Keratinocyte (primary cell): ENCODE measurements around the gene HTRA1. TPM values are rescaled to one million over a fixed set of nuclear protein-coding genes. Genes with fewer than 3 reads are reported as not detected.

ENCODE experiments used
- DNase-seq: peaks from one replicate; pipeline ENCODE4 v3.0.0-alpha.2; 2011; ENCODE audit warnings: low read depth, missing footprints, low spot score
- FAIRE-seq: peaks from 2 replicates; lab custom pipeline; 2011; peaks lifted over from hg19 to GRCh38; lab: Jason Lieb, UNC
- H2AFZ ChIP-seq: 2 replicates; pipeline ENCODE4 v1.6.0; 2012; ENCODE audit warnings: low read length, control low read depth, inconsistent platforms; ENCODE audit not compliant: control insufficient read depth
- H3K27ac ChIP-seq: 2 replicates; pipeline ENCODE4 v1.5.1; 2011; ENCODE audit warnings: low read length; ENCODE audit not compliant: control insufficient read depth, insufficient read depth
- H3K27me3 ChIP-seq: 3 replicates; pipeline ENCODE4 v1.6.0; 2011; ENCODE audit warnings: low read length; ENCODE audit not compliant: control insufficient read depth, insufficient read depth; ENCODE audit errors: extremely low read depth
- H3K36me3 ChIP-seq, 2 experiments: 2 replicates in 1 of 2; 3 replicates in 1 of 2; pipeline ENCODE4 v1.5.1; 2011; ENCODE audit warnings: low read length in 2 of 2, mild to moderate bottlenecking in 1 of 2; ENCODE audit not compliant: control insufficient read depth in 2 of 2, insufficient read depth in 2 of 2; ENCODE audit errors: extremely low read depth in 1 of 2
- H3K4me1 ChIP-seq: 3 replicates; pipeline ENCODE4 v1.5.1; 2011; ENCODE audit warnings: low read length; ENCODE audit not compliant: control insufficient read depth, insufficient read depth; ENCODE audit errors: extremely low read depth
- H3K4me2 ChIP-seq: 3 replicates; pipeline ENCODE4 v1.6.0; 2011; ENCODE audit warnings: low read depth, low read length; ENCODE audit not compliant: control insufficient read depth, insufficient read depth; ENCODE audit errors: extremely low read depth
- H3K4me3 ChIP-seq, 3 experiments: fragments of 200-600 bp in 1 of 3; sonication (generic) in 1 of 3; 2 replicates in 2 of 3; 3 replicates in 1 of 3; pipeline ENCODE4 v1.5.1; 2011 to 2016; ENCODE audit warnings: low read length in 3 of 3, mild to moderate bottlenecking in 3 of 3, control low read depth in 2 of 3, inconsistent platforms in 1 of 3, low read depth in 1 of 3, mixed read lengths in 1 of 3, mixed run types in 1 of 3, moderate library complexity in 1 of 3; ENCODE audit not compliant: control insufficient read depth in 2 of 3, insufficient read depth in 2 of 3; ENCODE audit errors: extremely low read depth in 1 of 3
- H3K79me2 ChIP-seq: 2 replicates; pipeline ENCODE4 v1.6.0; 2012; ENCODE audit warnings: low read length; ENCODE audit not compliant: control insufficient read depth, insufficient read depth
- H3K9ac ChIP-seq: 3 replicates; pipeline ENCODE4 v1.6.0; 2011; ENCODE audit warnings: low read length; ENCODE audit not compliant: control insufficient read depth, insufficient read depth; ENCODE audit errors: extremely low read depth
- H3K9me1 ChIP-seq: 3 replicates; pipeline ENCODE4 v1.6.0; 2011; ENCODE audit warnings: low read length; ENCODE audit not compliant: control insufficient read depth, insufficient read depth; ENCODE audit errors: extremely low read depth
- H3K9me3 ChIP-seq: 2 replicates; pipeline ENCODE4 v1.5.1; 2012; ENCODE audit warnings: low read depth, low read length; ENCODE audit not compliant: control insufficient read depth
- H4K20me1 ChIP-seq: 3 replicates; pipeline ENCODE4 v1.6.0; 2011; ENCODE audit warnings: low read length; ENCODE audit not compliant: control insufficient read depth, insufficient read depth; ENCODE audit errors: extremely low read depth
- EZH2 ChIP-seq: IDR thresholded peaks from one replicate; pipeline ENCODE4 v1.6.1; 2012; ENCODE audit warnings: inconsistent platforms, mild to moderate bottlenecking, low read length, moderate library complexity
- dilution Hi-C: fragments of 300-500 bp; cut with MboI; formaldehyde crosslinking; loops from one replicate; pipeline ENCODE4 v1.7.0; 2020; ENCODE audit warnings: low sequenced_read_pairs; ENCODE audit not compliant: extremely low pct_ligation_motif_present
- polyA plus RNA-seq, 5 experiments: library from polyadenylated mRNA; depleted of rRNA in 3 of 5; stranded (reverse) in 3 of 5; stranded (forward) in 1 of 5; unstranded in 1 of 5; fragments of >200 nt; gene quantifications; 1 replicate in 1 of 5; 2 replicates in 3 of 5; 3 replicates in 1 of 5; pipeline versions ENCODE4 v1.2.1 to v1.2.3, GENCODE V29; 2011 to 2012; ENCODE audit warnings: missing spikeins in 2 of 5, low read depth in 1 of 5, low replicate concordance in 1 of 5
- TF ChIP-seq, protein P1 (sequence below), 3 experiments: IDR thresholded peaks in 1 of 3; conservative IDR thresholded peaks in 1 of 3; optimal IDR thresholded peaks in 1 of 3; 2 replicates in 2 of 3; 3 replicates in 1 of 3; pipeline versions ENCODE3 to v1.5.1; 2011; ENCODE audit warnings: low read length in 3 of 3, mild to moderate bottlenecking in 3 of 3, moderate library complexity in 2 of 3, control low read depth in 1 of 3, inconsistent platforms in 1 of 3; ENCODE audit not compliant: insufficient read depth in 2 of 3; ENCODE audit errors: extremely low read depth in 1 of 3

The HTRA1 gene
- polyA plus RNA-seq, 1 donor (not counting 4 experiments of a cell fraction or from before 2014, with no cell fraction given): 412 TPM

DNA sequence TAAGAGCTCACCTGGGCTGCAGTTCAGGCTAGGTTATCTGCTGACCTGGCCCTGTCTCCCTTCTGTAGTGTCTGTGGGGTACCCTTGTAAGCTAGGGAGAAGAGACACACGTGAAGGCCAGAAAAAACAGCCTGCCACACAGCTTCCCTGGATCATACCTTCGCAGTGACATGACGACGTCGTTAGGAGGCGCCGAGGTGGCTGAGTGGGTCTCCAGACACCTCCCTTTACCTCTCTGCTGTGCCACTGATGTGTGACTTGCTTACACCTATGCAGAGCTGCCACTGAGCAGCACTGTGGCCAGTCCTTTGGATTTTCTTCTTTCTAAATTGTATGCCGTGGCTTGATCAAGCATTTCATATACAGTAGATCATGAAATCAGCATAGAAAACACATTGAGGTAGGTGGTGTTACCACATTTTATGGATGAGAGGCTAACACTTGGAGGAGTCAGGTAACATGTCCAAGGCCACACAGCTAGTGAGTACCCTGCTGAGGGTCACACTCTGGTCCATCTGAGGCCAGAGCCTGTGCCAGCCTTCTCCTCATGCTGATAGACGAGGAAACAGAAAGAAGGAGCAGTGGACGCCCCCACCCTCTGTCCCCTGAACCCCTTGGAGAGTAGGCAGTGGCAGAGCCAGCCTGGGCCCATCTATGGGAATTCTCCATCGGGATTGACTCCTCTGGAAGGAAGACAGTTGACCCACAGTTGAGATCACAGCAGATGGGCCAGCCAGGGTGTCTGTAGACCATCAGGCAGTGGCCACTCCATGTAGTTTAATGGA lies 23.1 kb downstream of the HTRA1 start:
- H3K9me1 ChIP-seq: no peaks in the 10 kb centered on the region
- no peaks in the 10 kb centered on the region for H3K27me3 ChIP-seq
- FAIRE-seq: no peak
- DNase-seq: no peak
- H3K9ac ChIP-seq: no peak overlapping the region
- dilution Hi-C loops: no loop called here
- H3K9me3 ChIP-seq: no peaks in the 10 kb centered on the region
- H3K4me2 ChIP-seq: no peak overlapping the region
- peaks cover 11% of the 10 kb centered on the region for H3K79me2 ChIP-seq
- H3K27ac ChIP-seq: no peak overlapping the region
- H3K36me3 ChIP-seq: peaks cover 4 to 15% of the 10 kb centered on the region in 2 experiments
- H3K4me3 ChIP-seq: no peak overlapping the region
- no peak overlapping the region for H2AFZ ChIP-seq
- no peaks in the 10 kb centered on the region for H3K4me1 ChIP-seq
- peaks cover 2% of the 10 kb centered on the region for H4K20me1 ChIP-seq
- TF ChIP-seq, protein P1, sequence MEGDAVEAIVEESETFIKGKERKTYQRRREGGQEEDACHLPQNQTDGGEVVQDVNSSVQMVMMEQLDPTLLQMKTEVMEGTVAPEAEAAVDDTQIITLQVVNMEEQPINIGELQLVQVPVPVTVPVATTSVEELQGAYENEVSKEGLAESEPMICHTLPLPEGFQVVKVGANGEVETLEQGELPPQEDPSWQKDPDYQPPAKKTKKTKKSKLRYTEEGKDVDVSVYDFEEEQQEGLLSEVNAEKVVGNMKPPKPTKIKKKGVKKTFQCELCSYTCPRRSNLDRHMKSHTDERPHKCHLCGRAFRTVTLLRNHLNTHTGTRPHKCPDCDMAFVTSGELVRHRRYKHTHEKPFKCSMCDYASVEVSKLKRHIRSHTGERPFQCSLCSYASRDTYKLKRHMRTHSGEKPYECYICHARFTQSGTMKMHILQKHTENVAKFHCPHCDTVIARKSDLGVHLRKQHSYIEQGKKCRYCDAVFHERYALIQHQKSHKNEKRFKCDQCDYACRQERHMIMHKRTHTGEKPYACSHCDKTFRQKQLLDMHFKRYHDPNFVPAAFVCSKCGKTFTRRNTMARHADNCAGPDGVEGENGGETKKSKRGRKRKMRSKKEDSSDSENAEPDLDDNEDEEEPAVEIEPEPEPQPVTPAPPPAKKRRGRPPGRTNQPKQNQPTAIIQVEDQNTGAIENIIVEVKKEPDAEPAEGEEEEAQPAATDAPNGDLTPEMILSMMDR (optimal IDR thresholded peaks at IDR 0.05 in 1 of 3, IDR thresholded peaks at IDR 0.05 in 1 of 3, conservative IDR thresholded peaks at IDR 0.05 in 1 of 3; ENCODE audit: extremely low read depth in 1 of 3, insufficient read depth in 2 of 3, low read length in 3 of 3): no peak
- no peak for TF ChIP-seq EZH2

DNA sequence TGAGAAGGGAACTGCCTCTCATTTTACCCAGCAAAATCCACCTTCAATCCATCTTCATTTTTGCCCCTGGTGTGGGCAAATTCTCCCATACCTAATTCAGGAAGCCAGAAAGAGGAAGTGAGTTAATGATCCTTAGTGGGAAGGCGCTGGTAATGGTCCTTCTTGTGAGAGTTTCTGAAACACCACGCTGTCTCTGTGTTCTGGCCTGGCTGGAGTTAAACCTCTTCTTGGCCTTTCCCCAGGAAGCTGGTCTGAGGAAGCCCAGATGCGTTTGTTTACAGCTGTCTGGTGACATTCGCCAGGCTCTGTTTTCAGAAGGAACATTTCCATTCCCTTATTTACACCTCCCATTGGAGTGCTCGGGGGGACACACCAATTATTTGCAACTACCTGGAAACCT lies 24.3 kb downstream of the HTRA1 start:
- no peak overlapping the region for H3K27ac ChIP-seq
- H3K9me3 ChIP-seq: no peaks in the 10 kb centered on the region
- no peak overlapping the region for H2AFZ ChIP-seq
- H3K27me3 ChIP-seq: no peaks in the 10 kb centered on the region
- H4K20me1 ChIP-seq: no peaks in the 10 kb centered on the region
- H3K79me2 ChIP-seq: no peaks in the 10 kb centered on the region
- H3K4me1 ChIP-seq: peaks cover 7% of the 10 kb centered on the region
- no peak overlapping the region for H3K4me2 ChIP-seq
- no peak overlapping the region for H3K9ac ChIP-seq
- no peak for TF ChIP-seq EZH2
- TF ChIP-seq, protein P1 (optimal IDR thresholded peaks at IDR 0.05 in 1 of 3, IDR thresholded peaks at IDR 0.05 in 1 of 3, conservative IDR thresholded peaks at IDR 0.05 in 1 of 3; ENCODE audit: extremely low read depth in 1 of 3, insufficient read depth in 2 of 3, low read length in 3 of 3): no peak
- no peaks in the 10 kb centered on the region for H3K9me1 ChIP-seq
- DNase-seq (no peak), FAIRE-seq (no peak)
- dilution Hi-C loops: no loop called here
- peaks cover 5 to 17% of the 10 kb centered on the region in 2 experiments for H3K36me3 ChIP-seq
- no peak overlapping the region for H3K4me3 ChIP-seq
